ENCODE results near the gene GRIP1.

DNA sequence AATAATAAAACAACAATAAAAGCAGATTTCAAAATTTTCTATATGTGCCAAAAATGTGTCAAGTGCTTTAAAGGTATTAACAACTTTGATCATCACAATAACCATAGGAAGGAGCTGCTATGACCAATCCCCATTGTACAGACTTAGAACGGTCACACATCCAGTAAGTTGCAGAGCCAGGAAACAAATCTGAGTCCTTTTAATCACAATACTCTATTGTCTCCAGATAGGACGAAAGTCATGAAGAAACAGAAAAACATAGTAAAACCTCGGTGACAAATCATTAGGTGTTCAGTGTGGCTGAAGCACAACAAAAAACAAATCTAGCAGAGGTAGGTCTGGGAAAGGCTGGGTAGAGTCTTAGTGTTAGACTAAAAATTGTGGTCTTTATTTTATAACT, 178.8 kb downstream of the GRIP1 start:
- TF ChIP-seq, protein P1, sequence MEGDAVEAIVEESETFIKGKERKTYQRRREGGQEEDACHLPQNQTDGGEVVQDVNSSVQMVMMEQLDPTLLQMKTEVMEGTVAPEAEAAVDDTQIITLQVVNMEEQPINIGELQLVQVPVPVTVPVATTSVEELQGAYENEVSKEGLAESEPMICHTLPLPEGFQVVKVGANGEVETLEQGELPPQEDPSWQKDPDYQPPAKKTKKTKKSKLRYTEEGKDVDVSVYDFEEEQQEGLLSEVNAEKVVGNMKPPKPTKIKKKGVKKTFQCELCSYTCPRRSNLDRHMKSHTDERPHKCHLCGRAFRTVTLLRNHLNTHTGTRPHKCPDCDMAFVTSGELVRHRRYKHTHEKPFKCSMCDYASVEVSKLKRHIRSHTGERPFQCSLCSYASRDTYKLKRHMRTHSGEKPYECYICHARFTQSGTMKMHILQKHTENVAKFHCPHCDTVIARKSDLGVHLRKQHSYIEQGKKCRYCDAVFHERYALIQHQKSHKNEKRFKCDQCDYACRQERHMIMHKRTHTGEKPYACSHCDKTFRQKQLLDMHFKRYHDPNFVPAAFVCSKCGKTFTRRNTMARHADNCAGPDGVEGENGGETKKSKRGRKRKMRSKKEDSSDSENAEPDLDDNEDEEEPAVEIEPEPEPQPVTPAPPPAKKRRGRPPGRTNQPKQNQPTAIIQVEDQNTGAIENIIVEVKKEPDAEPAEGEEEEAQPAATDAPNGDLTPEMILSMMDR (IDR thresholded peaks at IDR 0.05; ENCODE audit: borderline replicate concordance, extremely low read depth, low read length, poor library complexity, severe bottlenecking) = no peak
- TF ChIP-seq EZH2 (IDR thresholded peaks at IDR 0.05; ENCODE audit: borderline replicate concordance, low read depth, low read length, severe bottlenecking) = no peak

All from DND-41 (cell line).